GM23338 (cell line): Measurements from ENCODE around the gene NCOA7.

Source experiments
- CREB1 ChIP-seq: fragments of 250-450 bp; sonication (Bioruptor Pico); IDR thresholded peaks from 2 replicates; pipeline ENCODE4 v1.5.0; 2020; ENCODE audit warnings: low read depth, mild to moderate bottlenecking, moderate library complexity
- CTCF ChIP-seq, 2 experiments: fragments of 200-600 bp in 1 of 2; sonication (generic) in 1 of 2; conservative IDR thresholded peaks; 2 replicates each; pipeline versions ENCODE4 v1.5.1 to v1.6.1; 2016 to 2017; ENCODE audit warnings: antibody characterized with exemption in 2 of 2, low read depth in 2 of 2, mild to moderate bottlenecking in 2 of 2, moderate library complexity in 1 of 2
- EZH2 ChIP-seq: fragments of 200-600 bp; sonication (generic); IDR thresholded peaks from one replicate; pipeline ENCODE4 v1.8.0; 2017; ENCODE audit warnings: antibody characterized with exemption, mild to moderate bottlenecking, low read depth; ENCODE audit not compliant: unreplicated experiment
- EZH2phosphoT487 ChIP-seq: fragments of 200-600 bp; sonication (generic); IDR thresholded peaks from one replicate; pipeline ENCODE4 v1.8.1; 2018; ENCODE audit warnings: antibody characterized with exemption; ENCODE audit not compliant: unreplicated experiment
- NANOG ChIP-seq: IDR thresholded peaks from 2 replicates; pipeline ENCODE4 v1.6.1; 2016; ENCODE audit warnings: antibody characterized with exemption, borderline replicate concordance
- TF ChIP-seq, protein P1 (sequence below): IDR thresholded peaks from one replicate; pipeline ENCODE4 v1.6.1; 2018; ENCODE audit warnings: antibody characterized with exemption; ENCODE audit not compliant: unreplicated experiment

DNA sequence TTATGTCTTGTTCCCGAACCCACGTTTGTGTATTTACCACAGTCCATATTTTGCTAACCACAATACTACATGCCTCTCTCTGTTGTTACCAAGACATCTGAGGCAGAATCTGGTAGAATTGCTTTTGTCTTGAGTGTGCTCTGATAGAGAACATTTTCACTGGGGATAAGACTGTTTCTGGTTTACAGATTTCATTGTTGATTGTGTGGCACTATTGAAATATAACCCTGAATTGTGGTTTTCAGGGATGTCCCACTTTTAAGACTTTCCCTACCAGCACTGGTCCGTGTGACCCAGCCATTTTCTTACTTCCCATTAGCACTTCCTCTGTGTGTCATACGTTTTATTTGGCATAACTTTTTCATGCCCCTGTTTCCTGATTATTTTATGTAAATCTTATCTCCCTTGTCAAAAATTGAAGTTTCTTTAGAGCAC lies 12.2 kb downstream of the NCOA7 start:
- TF ChIP-seq CREB1 (CRISPR knock-in tag) (no peak), CTCF (conservative IDR thresholded peaks at IDR 0.05; ENCODE audit: low read depth in 2 of 2) (no peak), EZH2phosphoT487 (no peak), EZH2 (no peak), NANOG (no peak)
- TF ChIP-seq, protein P1, sequence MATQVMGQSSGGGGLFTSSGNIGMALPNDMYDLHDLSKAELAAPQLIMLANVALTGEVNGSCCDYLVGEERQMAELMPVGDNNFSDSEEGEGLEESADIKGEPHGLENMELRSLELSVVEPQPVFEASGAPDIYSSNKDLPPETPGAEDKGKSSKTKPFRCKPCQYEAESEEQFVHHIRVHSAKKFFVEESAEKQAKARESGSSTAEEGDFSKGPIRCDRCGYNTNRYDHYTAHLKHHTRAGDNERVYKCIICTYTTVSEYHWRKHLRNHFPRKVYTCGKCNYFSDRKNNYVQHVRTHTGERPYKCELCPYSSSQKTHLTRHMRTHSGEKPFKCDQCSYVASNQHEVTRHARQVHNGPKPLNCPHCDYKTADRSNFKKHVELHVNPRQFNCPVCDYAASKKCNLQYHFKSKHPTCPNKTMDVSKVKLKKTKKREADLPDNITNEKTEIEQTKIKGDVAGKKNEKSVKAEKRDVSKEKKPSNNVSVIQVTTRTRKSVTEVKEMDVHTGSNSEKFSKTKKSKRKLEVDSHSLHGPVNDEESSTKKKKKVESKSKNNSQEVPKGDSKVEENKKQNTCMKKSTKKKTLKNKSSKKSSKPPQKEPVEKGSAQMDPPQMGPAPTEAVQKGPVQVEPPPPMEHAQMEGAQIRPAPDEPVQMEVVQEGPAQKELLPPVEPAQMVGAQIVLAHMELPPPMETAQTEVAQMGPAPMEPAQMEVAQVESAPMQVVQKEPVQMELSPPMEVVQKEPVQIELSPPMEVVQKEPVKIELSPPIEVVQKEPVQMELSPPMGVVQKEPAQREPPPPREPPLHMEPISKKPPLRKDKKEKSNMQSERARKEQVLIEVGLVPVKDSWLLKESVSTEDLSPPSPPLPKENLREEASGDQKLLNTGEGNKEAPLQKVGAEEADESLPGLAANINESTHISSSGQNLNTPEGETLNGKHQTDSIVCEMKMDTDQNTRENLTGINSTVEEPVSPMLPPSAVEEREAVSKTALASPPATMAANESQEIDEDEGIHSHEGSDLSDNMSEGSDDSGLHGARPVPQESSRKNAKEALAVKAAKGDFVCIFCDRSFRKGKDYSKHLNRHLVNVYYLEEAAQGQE: no peak
